ENCODE measurements around the gene MPI. TPM values are rescaled to one million over a fixed set of nuclear protein-coding genes. Genes with fewer than 3 reads are reported as not detected.

Gene MPI
- total and polyA plus RNA-seq, 2 of the 8 experiments (the other 6 are each of a cell fraction or from before 2014, with no cell fraction given), result 31.0 to 74.8 TPM

GRCh38 chr15:74903676-74904075 lies 13.8 kb downstream of the MPI start:
- ChIA-PET POLR2A (ENCODE audit: partially characterized antibody) (interaction anchor here (0.9 to 11.9 kb wide), 4 partner anchors 9 to 62 kb away, joined by 3 to 116 read pairs (median 44); partner anchors contain the start of gene MPI), CTCF (ENCODE audit: partially characterized antibody) (interaction anchor here (0.9 to 7.8 kb wide), 10 partner anchors 9 to 134 kb away, joined by 3 to 54 read pairs (median 4); partner anchors contain the start of gene MPI)
- Histone ChIP-seq H3K79me2 (ENCODE audit: control insufficient read depth in 1 of 2, insufficient read depth in 2 of 2, low read length in 2 of 2) (peaks cover 0 to 15% of the 10 kb centered on the region in 2 experiments; a peak in 2 of 4 replicates), H3K9ac (replicated peaks in 1 of 4; ENCODE audit: extremely low read depth in 1 of 4, low read depth in 3 of 4, low read length in 3 of 4) (no peak overlapping the region), H3K27ac (ENCODE audit: low read depth, low read length) (no peak overlapping the region), H3K36me3 (ENCODE audit: control insufficient read depth in 2 of 4, insufficient read depth in 4 of 4, low read length in 3 of 4) (peaks cover 25 to 58% (median 42%) of the 10 kb centered on the region in 4 experiments), H3K4ac (replicated peaks; ENCODE audit: insufficient read length, low read depth, low read length) (no peak overlapping the region), H3K56ac (replicated peaks; ENCODE audit: insufficient read length, low read depth, low read length) (no peak overlapping the region), H3K27me3 (replicated peaks in 1 of 4; ENCODE audit: control insufficient read depth in 3 of 4, extremely low read depth in 1 of 4, insufficient read depth in 3 of 4, low read length in 3 of 4) (no peaks in the 10 kb centered on the region), H2BK20ac (ENCODE audit: low read length) (no peak overlapping the region), H3K4me2 (ENCODE audit: insufficient read depth in 1 of 2, low read depth in 2 of 2, low read length in 2 of 2) (no peak overlapping the region), H2BK12ac (ENCODE audit: low read depth, low read length) (no peak overlapping the region), H4K91ac (replicated peaks; ENCODE audit: insufficient read length, low read length) (no peak overlapping the region), H3K4me1 (replicated peaks in 1 of 4; ENCODE audit: control insufficient read depth in 3 of 4, insufficient read depth in 4 of 4, low read length in 3 of 4) (peaks cover 2 to 4% (median 3%) of the 10 kb centered on the region in 4 experiments), H4K8ac (ENCODE audit: extremely low read depth, insufficient read depth, low read length) (no peak overlapping the region), H3K4me3 (ENCODE audit: extremely low read depth in 1 of 4, insufficient read depth in 2 of 4, low read depth in 3 of 4, low read length in 4 of 4) (no peak overlapping the region), H3K23me2 (ENCODE audit: low read depth, low read length) (peaks cover 6% of the 10 kb centered on the region; the same call in 1 of the 2 replicates), H2BK15ac (ENCODE audit: low read length) (no peak overlapping the region), H3K18ac (ENCODE audit: extremely low read depth, low read length) (no peak overlapping the region), H4K5ac (ENCODE audit: insufficient read length, low read depth, low read length) (no peak overlapping the region), H2BK120ac (replicated peaks; ENCODE audit: low read depth, low read length) (no peak overlapping the region), H4K20me1 (replicated peaks in 1 of 2; ENCODE audit: control insufficient read depth in 1 of 2, insufficient read depth in 2 of 2, low read length in 2 of 2) (peaks cover 3 to 7% of the 10 kb centered on the region in 2 experiments), H2AFZ (ENCODE audit: low read length) (no peak overlapping the region), H2BK5ac (ENCODE audit: low read depth, low read length) (no peak overlapping the region), H3K23ac (ENCODE audit: insufficient read length) (no peak overlapping the region), H2AK5ac (ENCODE audit: low read depth, low read length) (no peak overlapping the region), H3K79me1 (ENCODE audit: low read depth, low read length) (no peaks in the 10 kb centered on the region), H3K14ac (ENCODE audit: insufficient read length) (no peak overlapping the region), H3K9me3 (ENCODE audit: insufficient read depth in 2 of 2, low read depth in 1 of 2, low read length in 1 of 2) (no peaks in the 10 kb centered on the region)
- FAIRE-seq, result no peak
- DNase-seq (ENCODE audit: low read depth in 1 of 2, low spot score in 2 of 2), result no peak
- 85% methylated on average over 1 of the region's 1 CpG; no CpG with 5 or more reads in 1 of the 2 experiments for WGBS, 2 experiments (ENCODE audit: extremely low coverage in 1 of 2, insufficient coverage in 1 of 2, insufficient read length in 1 of 2, insufficient replicate concordance in 2 of 2, low coverage in 1 of 2, low lambda C conversion rate in 2 of 2, missing lambda C conversion rate in 1 of 2)
- TF ChIP-seq TEAD4 (IDR thresholded peaks at IDR 0.05; ENCODE audit: low read depth, low read length) (no peak), NRF1 (IDR thresholded peaks at IDR 0.05; ENCODE audit: low read depth, low read length) (no peak), TAF1 (IDR thresholded peaks at IDR 0.05; ENCODE audit: low read depth, low read length) (no peak), JUN (IDR thresholded peaks at IDR 0.05; ENCODE audit: low read depth, low read length) (no peak), BRCA1 (IDR thresholded peaks at IDR 0.05; ENCODE audit: low read depth, low read length) (no peak), YY1 (IDR thresholded peaks at IDR 0.05; ENCODE audit: low read depth, low read length) (no peak), POLR2AphosphoS5 (IDR thresholded peaks at IDR 0.05; ENCODE audit: low read depth, low read length) (no peak)
- TF ChIP-seq, protein P1, sequence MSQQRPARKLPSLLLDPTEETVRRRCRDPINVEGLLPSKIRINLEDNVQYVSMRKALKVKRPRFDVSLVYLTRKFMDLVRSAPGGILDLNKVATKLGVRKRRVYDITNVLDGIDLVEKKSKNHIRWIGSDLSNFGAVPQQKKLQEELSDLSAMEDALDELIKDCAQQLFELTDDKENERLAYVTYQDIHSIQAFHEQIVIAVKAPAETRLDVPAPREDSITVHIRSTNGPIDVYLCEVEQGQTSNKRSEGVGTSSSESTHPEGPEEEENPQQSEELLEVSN (IDR thresholded peaks at IDR 0.05), result no peak
